PFSK-1 (cell line): ENCODE results near the gene NDUFS6.

Source experiments
- FOXP2 ChIP-seq: optimal IDR thresholded peaks from 2 replicates; pipeline ENCODE3; 2011; ENCODE audit warnings: borderline replicate concordance, control low read depth, inconsistent platforms; ENCODE audit not compliant: insufficient read depth; ENCODE audit errors: extremely low read length, extremely low read depth
- POLR2AphosphoS5 ChIP-seq: IDR thresholded peaks from 2 replicates; pipeline ENCODE4 v1.6.1; 2012; ENCODE audit warnings: low read depth, mild to moderate bottlenecking, control low read depth, low read length, moderate library complexity
- SIN3A ChIP-seq: IDR thresholded peaks from 2 replicates; pipeline ENCODE4 v1.6.1; 2012; ENCODE audit warnings: mild to moderate bottlenecking, low read length, moderate library complexity, borderline replicate concordance; ENCODE audit not compliant: insufficient read depth
- TAF1 ChIP-seq: IDR thresholded peaks from 2 replicates; pipeline ENCODE4 v1.6.1; 2012; ENCODE audit warnings: low read length, control low read depth, borderline replicate concordance; ENCODE audit not compliant: insufficient read depth
- TF ChIP-seq, protein P1 (sequence below), 2 experiments: IDR thresholded peaks; 2 replicates each; pipeline versions ENCODE4 v1.6.1 to v1.8.0; 2011 to 2012; ENCODE audit warnings: low read depth in 2 of 2, low read length in 2 of 2, control low read depth in 1 of 2, inconsistent platforms in 1 of 2, mild to moderate bottlenecking in 1 of 2, moderate library complexity in 1 of 2; ENCODE audit not compliant: insufficient read depth in 1 of 2

Gene NDUFS6

DNA sequence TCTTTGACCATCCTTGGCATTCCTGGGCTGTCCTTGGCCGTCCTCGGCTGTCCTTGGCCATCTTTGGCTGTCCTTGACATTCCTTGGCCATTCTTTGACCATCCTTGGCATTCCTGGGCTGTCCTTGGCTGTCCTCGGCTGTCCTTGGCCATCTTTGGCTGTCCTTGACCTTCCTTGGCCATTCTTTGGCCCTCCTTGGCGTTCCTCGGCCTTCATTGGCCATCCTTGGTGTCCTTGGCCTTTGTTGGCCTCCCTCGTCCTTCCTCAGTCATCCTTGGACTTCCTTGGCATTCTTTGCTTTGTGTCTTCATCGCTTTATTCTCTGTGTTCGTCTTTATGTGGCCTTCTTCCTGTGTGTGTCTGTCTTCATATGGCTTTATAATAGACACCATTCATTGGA is 20.7 kb downstream of the NDUFS6 start:
- TF ChIP-seq FOXP2, result no peak
- TF ChIP-seq, protein P1, sequence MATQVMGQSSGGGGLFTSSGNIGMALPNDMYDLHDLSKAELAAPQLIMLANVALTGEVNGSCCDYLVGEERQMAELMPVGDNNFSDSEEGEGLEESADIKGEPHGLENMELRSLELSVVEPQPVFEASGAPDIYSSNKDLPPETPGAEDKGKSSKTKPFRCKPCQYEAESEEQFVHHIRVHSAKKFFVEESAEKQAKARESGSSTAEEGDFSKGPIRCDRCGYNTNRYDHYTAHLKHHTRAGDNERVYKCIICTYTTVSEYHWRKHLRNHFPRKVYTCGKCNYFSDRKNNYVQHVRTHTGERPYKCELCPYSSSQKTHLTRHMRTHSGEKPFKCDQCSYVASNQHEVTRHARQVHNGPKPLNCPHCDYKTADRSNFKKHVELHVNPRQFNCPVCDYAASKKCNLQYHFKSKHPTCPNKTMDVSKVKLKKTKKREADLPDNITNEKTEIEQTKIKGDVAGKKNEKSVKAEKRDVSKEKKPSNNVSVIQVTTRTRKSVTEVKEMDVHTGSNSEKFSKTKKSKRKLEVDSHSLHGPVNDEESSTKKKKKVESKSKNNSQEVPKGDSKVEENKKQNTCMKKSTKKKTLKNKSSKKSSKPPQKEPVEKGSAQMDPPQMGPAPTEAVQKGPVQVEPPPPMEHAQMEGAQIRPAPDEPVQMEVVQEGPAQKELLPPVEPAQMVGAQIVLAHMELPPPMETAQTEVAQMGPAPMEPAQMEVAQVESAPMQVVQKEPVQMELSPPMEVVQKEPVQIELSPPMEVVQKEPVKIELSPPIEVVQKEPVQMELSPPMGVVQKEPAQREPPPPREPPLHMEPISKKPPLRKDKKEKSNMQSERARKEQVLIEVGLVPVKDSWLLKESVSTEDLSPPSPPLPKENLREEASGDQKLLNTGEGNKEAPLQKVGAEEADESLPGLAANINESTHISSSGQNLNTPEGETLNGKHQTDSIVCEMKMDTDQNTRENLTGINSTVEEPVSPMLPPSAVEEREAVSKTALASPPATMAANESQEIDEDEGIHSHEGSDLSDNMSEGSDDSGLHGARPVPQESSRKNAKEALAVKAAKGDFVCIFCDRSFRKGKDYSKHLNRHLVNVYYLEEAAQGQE (IDR thresholded peaks at IDR 0.05; ENCODE audit: insufficient read depth in 1 of 2, low read depth in 2 of 2, low read length in 2 of 2), result no peak
- TF ChIP-seq POLR2AphosphoS5, result no peak
- no peak for TF ChIP-seq SIN3A
- TF ChIP-seq TAF1, result no peak

DNA sequence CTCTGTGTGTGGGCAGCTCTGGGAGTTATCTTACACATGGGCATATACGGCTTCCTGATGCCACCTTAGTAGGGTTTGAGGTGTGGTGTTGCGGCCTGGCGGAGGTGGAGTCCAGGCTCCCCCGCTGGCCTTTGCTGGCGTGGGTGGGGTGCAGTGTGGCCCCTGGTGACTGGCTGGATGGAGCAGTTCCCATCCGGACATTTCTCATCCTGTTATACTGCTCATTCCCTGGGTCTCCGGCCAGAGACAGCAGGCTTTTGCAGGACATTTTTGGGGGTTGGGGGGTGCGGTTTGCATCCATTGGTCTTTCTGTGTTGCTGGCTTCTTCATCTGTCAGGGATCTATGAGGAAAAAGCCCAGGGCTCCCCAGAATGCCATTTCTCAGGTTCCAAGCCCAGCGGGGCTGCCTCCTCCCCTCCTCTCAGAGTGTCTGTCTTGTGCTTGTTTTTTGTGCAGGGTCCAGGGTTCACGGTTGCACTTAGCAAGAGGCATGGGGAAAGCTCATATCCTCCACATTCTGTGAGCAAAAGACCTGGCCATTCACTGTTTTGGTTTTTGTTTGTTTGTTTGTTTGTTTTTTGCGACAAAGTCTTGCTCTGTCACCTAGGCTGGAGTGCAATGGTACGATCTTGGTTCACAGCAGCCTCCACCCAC is 22.3 kb downstream of the NDUFS6 start:
- TF ChIP-seq SIN3A (no peak), FOXP2 (no peak), POLR2AphosphoS5 (no peak), TAF1 (no peak)
- TF ChIP-seq, protein P1 (IDR thresholded peaks at IDR 0.05; ENCODE audit: insufficient read depth in 1 of 2, low read depth in 2 of 2, low read length in 2 of 2), result no peak

DNA sequence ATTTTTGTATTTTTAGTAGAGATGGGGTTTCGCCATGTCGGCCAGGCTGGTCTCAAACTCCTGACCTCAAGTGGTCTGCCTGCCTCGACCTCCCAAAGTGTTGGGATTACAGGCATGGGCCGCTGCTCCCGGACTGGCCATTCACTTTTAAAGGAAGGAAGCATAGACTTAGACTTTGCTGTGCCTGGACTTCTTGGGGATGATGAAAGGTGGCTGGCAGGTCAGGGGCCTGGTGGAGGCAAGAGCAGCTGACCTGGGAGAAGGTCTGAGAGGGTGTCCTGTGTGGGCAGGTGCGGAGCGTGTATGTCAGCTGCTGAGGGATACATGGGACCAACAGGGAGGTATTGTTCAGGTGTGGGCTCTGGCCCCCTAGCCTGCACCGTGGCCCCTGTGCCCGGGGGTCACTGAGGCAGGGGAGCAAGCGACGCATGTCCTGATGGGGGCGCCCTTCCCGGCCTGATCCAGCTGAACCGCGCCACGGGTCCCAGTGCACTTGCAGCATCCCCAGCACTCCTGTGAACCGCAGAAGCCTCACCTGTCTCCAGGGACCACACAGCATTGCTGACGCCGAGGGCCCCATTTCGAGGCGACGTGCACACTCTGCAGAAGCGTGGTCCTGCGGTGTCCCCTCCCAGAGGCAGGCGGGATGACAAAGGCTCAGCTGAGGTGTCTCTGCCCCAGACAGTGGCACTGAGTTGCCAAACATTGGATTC is 23.1 kb downstream of the NDUFS6 start:
- TF ChIP-seq SIN3A, result no peak
- TF ChIP-seq, protein P1 (IDR thresholded peaks at IDR 0.05; ENCODE audit: insufficient read depth in 1 of 2, low read depth in 2 of 2, low read length in 2 of 2), result no peak
- TF ChIP-seq TAF1, result no peak
- no peak for TF ChIP-seq FOXP2
- TF ChIP-seq POLR2AphosphoS5, result no peak

DNA sequence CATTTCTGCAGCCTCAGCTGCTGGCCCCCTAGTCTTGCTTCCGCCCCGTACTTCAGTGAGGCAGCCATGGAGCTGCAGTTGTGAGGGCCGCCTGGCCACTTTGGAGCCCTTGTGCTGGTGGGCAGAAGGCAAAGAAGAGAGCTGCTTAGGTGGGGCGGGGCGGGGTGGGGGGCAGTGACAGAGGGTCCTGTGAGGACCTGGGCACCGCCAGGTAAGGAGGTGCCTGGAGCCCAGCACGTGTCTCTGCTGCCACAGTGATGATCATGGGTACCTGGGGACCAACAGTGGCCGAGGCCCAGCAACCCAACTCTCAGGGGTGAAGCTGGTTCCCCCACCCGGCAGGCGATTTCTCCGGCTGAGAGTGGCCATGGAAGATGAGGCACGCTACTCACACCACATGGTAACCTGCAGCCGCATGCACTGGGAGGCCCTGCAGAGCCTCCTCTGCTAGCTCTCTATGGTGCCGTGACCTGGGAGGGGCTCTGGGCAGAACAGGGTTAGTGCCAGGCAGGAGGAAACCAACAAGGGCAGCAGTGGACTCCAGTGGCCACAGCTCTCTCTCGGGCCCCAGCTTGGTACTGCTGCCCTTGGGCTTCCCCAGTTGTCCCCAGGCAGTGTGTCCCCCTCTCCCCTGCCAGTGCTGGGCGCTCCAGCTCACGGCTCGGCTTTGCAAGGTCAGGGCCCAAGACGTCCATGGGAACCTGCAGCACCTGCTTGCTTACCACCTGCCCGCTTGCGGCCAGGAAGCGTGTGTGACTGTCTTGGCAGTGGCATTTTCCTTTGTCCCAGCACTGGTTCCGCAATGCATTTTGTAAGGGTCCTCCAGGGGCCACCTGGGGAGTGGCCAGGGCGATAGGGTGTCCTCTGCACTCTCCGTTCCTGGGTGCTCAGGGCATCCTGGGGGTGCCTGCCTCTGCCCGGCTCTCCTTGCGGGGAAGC is 24.0 kb downstream of the NDUFS6 start:
- TF ChIP-seq POLR2AphosphoS5 (no peak), TAF1 (no peak), SIN3A (no peak)

DNA sequence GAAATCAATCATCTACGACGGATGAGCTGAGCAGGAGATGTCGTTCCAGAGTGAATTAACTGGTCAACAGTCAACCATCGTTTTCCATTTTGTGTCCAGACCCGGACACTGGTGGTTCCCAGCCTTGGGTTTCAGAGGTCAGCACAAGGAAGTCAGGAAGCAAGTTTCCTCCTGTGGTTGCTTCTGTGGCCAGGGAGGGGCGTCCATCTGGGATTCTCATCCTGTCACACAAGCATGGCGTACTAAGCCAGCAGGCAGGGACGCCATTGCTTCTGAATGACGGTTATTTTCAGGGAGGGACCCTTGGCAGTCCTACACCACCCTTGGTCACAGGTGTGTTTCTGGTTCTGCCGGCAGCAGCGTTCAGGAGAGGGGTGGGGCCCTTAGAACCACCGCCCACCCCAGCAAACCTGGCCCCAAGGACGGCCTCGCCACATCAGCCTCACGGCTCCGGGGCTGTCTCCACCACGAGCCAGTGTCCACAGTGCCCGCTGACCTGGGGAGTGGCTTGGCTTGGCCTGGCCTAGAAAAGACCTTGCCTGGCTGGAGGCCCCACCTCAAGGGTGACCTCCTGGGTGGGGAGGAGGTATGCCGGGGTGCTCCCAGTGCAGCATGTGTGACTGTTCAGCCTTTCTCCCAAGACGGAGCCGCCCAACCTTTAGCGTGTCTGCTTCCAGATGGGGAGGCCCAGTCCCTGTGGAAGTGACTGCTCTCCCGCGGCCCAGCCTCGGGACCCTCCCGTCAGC is 25.2 kb downstream of the NDUFS6 start:
- no peak for TF ChIP-seq SIN3A
- TF ChIP-seq POLR2AphosphoS5, result no peak
- TF ChIP-seq FOXP2, result no peak
- TF ChIP-seq TAF1, result no peak
- TF ChIP-seq, protein P1 (IDR thresholded peaks at IDR 0.05; ENCODE audit: insufficient read depth in 1 of 2, low read depth in 2 of 2, low read length in 2 of 2), result no peak
